ENCODE measurements around the gene TAF6. TPM values are rescaled to one million over a fixed set of nuclear protein-coding genes. Genes with fewer than 3 reads are reported as not detected.
A peak's percentile ranks its signal among the peaks of the same experiment; 100 is the strongest.
"Not testable (repeated sequence)": the region's sequence is repeated elsewhere in the genome, so short reads cannot be mapped to it uniquely, and the experiment has no call there.

TAF6 gene
- total RNA-seq, 1 donor from 2014 or later = 31.9 TPM

DNA sequence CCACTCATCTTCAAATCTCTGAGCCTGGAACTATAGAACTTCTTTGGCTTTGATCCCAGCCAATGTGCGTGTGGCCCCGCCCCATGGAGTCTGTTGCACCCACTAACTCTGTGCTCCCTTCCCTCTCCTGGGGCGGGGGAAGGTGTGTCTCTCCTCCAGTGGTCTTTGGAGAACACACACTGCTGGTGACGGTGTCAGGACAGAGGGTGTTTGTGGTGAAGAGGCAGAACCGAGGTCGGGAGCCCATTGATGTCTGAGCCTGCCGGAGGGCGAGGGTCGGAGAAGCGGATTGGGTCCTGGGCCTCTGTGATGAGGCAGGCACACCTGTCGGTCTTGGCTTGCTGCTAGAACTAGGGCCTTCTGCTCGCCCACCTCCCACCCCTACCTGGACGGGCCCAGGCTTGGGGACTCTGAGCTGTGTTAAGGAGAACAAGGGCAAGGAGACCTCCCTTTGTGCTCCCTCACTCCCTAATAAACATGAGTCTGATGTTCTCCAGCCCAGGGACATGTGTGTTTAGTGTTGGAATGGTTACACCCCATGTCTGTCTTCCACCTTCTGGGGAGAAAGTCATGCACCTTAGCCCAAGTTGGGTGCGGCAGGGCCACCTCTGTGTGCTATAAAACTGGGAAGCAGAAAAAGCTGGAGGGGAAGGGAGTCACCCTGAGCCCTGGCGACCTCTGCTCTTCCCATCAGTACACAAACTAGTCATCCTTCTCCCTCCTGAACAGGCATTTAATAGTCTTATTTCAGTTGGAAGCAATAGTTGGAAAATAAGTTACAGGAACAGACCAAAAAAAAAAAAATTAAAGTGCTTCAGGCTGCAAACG, 34.8 kb upstream of the TAF6 start:
- intact Hi-C loops (cut with micrococcal nuclease) = no loop called here
- DNase-seq = peak; percentile 18
- no peak for ATAC-seq

DNA sequence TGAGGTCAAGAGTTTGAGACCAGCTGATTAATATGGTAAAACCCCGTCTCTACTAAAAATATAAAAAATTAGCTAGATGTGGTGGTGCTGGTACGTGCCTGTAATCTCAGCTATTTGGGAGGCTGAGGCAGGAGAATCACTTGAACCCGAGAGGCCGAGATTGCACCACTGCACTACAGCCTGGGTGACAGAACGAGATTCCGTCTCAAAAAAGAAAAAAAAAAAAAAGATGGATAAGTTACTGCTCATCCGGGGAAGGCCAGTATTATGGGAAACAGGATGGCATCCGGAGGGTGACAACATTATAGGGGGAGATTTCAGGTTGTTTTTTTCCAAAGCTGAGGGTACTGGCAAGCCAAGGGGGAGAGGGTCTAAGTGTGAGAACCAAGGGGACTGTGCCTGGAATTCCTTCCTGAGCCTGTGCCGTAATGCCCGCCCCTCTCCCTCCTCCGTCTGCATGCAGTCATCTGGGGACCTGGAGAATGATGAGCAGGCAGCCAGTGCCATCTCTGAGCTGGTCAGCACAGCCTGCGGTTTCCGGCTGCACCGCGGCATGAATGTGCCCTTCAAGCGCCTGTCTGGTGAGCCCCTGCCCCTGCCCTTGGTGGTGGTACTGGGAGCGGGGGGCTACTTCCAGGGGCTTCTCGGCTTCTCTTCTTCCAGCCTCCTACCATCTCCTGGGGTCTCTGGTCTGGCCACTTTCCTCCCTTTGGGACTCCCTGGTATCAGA, 33.9 kb upstream of the TAF6 start:
- ATAC-seq (no peak), DNase-seq (peak; percentile 14)
- intact Hi-C loops (cut with micrococcal nuclease) = no loop called here

DNA sequence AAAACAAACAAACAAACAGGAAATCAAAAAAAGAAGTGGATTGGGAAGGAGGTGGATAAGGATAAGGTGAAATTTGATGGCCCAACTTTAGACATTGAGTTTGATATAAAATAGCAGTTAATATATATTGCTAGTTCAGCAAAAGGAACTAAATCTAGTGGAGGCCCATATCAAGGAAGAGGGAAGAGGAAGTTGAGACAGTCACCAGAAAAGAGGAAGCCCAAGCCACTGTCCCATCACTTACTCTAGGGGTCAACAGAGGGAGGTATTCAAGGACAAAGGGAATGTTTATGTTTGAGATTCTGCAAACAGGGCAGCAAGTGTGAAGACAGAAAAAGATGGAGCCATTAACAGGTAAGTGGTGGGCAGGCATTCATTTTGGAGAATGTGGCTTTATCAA, 33.2 kb upstream of the TAF6 start:
- DNase-seq (peak; percentile 2), ATAC-seq (no peak)
- intact Hi-C loops (cut with micrococcal nuclease) = no loop called here

DNA sequence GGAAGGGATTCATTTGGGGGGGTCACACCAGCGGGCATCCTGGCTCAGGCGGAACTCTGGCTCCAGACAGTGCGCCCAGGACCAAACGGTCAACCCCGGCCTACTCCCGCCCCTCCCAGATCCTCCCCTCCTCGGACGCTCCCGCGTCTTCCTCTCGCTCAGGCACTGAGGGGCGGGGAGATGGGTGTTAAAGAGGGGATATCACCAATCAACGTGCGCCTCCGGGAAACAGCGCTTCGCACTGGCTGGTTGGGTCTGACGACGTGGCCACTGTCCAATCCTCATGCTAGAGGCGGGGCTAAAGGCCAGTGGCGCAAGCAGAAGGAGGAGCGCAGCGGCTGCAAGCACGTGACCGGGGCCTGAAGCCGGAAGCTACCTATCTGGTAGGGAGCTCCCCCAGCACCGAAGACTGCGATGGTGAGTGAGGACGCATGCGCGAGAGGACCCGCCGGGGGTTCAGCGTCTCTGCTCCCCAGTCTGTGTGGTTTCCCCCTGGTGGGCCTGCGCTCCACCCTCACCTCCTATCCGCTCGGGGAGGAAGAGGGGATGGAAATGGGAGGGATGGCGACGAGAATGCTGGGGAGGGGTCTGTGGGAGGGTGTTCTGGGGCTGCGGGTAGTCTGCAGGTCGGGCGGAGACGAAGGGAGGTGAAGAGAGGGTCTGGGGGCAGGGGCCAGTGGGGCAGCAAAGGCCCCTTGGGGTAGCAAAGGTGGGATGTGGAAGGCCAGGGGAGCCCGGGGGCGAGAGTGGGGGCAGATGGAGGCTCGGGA, 29.6 kb upstream of the TAF6 start, which contains the start of gene LAMTOR4:
TSS of gene LAMTOR4 (plus strand) at position 360 of the 770 bp plus-strand sequence. CDS start at position 415, 55 bp downstream.
- peak; percentile 98 for DNase-seq
- intact Hi-C loops (cut with micrococcal nuclease) = no loop called here
- peak; percentile 99 for ATAC-seq

DNA sequence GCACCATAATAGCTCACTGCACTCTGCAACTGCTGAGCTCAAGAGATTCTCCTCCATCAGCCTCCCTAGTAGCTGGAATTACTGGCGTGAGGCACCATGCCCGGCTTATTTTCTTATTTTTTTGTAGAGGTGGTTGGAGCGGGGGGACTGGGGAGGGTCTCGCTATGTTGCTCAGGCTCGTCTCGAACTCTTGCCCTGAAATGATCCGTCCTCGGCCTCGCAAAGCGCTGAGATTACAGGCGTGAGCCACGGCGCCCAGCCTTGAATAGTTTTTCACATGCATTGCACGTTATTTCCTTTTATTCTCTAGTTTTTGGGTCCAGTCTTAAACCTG, 29.0 kb upstream of the TAF6 start:
- no peak for DNase-seq
- intact Hi-C loops (cut with micrococcal nuclease) = no loop called here
- no peak for ATAC-seq

DNA sequence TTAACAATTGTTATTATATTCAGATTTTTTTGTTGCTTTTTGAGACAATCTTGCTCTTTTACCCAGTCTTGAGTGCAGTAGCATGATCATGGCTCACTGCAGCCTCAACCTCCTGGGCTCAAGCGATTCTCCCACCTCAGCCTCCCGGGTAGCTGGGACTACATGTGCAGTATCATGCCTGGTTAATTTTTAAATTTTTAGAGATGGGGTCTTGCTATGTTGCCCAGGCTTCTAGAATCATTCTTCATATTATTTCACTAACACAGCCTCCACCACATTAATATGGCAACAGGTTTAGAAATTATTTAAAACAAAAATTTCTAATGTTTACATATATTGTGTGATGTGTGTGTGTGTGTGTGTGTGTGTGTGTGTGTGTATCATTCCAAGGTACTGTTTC, 28.1 kb upstream of the TAF6 start:
- intact Hi-C loops (cut with micrococcal nuclease) = no loop called here
- DNase-seq (no peak), ATAC-seq (no peak)

DNA sequence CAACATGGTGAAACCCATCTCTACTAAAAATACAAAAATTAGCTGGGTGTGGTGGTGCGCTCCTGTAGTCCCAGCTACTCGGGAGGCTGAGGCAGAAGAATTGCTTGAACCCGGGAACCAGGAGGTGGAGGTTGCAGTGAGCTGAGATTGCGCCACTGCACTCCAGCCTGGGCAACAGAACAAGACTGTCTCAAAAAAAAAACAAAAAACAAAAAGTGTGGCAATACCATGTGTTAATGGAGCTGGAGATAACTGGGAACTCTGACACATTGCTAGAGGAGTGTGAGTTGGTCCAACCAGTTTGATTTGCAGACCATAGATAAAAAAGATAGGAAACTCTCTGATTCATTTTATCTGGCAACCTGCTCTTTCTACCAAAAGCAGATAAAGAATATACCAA, 27.2 kb upstream of the TAF6 start:
- ATAC-seq; intact Hi-C loops (cut with micrococcal nuclease): not testable (repeated sequence)
- DNase-seq = peak; percentile 3

DNA sequence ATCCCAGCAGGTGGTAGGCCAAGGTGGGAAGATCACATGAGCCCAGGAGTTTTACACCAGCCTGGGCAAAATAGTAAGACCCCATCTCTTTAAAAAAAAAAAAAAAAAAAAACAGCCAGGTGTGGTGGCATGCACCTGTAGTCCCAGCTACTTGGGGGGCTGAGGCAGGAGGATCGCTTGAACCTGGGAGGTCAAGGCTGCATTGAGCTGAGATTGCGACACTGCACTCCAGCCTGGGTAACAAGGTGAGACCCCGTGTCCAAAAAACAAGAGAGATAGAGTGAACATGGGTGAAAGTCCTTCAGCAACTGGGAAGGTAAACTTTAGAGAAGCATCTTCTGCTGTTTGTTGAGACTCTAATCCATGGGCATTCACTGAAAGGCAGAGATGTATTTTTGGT, 23.3 kb upstream of the TAF6 start:
- ATAC-seq = no peak
- no peak for DNase-seq
- intact Hi-C loops (cut with micrococcal nuclease) = no loop called here

DNA sequence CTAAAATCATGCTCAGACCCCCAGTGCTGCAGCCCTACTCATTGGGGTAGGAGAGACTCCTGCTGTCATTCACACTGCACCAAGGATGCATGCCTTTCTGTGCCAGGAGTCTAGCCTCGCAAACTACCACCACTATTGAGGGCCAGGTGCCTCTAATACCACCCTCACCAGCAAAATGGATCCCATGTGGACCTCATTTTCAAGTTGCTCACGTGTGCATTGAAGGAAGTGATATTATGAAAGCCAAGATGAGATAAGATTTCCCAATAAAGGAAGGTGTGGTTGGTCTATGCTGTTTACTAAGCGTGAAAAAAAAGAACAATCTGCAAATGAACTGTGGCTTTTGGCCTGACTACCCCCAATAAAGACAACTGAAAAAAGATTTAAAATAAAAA, 22.4 kb upstream of the TAF6 start:
- no peak for DNase-seq
- intact Hi-C loops (cut with micrococcal nuclease) = no loop called here

DNA sequence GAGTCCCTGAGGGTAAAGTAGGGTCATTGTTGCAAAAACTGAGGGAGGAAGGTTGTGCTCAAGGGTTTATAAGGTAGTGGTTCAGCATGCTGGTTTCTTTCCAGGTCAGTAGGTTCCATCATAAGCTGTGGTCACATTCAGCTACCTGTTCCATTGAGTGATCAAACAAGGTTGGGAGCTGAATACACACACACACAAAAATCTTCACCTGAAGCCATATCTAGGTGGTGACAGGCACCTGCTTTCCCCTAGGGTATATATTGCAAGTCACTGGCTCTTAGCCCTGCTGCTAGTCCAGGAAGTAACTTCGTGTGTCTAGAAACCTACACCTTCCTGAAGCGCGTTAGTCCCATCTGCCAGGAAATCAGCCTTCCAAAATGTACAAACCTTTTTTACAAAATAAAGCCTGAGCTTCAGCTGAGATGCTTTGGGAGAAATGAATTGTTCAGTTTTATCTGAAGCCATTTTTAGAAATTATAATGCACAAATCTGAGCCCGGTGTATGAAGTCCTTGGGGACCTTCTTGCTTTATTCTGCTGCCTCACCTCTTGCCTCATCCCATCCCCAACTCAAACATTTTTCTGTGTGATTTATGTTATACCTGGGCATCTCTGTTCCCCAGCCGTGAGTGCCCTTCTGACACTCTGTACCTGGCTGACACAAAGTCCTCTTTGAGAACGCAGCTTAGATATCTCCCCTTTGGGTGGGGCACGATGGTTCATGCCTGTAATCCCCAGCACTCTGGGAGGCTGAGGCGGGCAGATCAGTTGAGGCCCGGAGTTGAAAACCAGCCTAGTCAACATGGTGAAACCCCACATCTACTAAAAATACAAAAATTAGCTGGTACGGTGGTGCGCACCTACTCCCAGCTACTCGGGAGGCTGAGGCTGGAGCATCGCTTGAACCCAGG, 18.9 kb upstream of the TAF6 start:
- intact Hi-C loops (cut with micrococcal nuclease) = no loop called here
- no peak for ATAC-seq
- peak; percentile 2 for DNase-seq

More for the DNA sequence above, 22.4 kb upstream of the TAF6 start:
- ATAC-seq = no peak

DNA sequence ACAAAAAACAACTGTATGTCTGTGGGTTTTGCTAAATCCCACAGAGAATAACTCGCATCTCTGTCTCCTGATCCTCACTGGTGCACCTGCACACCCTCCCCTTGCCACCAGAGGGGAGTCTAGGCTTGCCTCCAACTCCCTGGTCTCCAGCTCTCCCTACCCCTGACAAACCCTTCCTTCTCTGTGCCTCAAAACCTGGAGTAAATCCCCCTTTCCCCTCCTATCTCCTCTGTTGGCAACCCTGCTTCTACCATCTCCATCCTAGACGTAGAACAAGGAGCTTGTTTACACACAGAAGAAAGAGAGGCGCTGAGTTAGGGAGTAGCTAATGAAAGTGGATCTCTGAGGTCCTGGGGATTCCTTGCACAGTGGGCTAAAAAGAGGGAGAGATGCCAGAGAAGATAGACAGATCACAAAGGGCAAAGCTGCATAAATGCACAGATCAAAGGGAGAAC, 13.6 kb upstream of the TAF6 start:
- intact Hi-C loops (cut with micrococcal nuclease) = no loop called here
- peak; percentile 55 for DNase-seq

DNA sequence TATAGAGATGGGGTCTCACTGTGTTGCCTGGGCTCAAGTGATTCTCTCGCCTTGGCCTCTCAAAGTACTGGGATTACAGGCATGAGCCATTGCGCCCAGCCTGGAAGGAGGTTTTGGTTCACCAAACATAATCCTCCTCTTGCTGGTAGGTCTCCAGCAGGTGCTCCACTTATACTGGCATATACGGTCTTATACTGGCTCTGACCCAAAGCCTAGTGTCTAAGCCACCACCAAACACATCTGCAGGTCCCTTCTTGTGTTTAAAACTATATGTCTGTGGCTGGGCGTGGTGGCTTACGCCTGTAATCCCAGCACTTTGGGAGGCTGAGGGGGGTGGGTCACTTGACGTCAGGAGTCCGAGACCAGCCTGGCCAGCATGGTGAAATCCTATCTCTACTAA, 13.0 kb upstream of the TAF6 start:
- no peak for ATAC-seq
- peak; percentile 12 for DNase-seq
- intact Hi-C loops (cut with micrococcal nuclease) = no loop called here

More for the DNA sequence above, 13.6 kb upstream of the TAF6 start:
- peak; percentile 62 for ATAC-seq

DNA sequence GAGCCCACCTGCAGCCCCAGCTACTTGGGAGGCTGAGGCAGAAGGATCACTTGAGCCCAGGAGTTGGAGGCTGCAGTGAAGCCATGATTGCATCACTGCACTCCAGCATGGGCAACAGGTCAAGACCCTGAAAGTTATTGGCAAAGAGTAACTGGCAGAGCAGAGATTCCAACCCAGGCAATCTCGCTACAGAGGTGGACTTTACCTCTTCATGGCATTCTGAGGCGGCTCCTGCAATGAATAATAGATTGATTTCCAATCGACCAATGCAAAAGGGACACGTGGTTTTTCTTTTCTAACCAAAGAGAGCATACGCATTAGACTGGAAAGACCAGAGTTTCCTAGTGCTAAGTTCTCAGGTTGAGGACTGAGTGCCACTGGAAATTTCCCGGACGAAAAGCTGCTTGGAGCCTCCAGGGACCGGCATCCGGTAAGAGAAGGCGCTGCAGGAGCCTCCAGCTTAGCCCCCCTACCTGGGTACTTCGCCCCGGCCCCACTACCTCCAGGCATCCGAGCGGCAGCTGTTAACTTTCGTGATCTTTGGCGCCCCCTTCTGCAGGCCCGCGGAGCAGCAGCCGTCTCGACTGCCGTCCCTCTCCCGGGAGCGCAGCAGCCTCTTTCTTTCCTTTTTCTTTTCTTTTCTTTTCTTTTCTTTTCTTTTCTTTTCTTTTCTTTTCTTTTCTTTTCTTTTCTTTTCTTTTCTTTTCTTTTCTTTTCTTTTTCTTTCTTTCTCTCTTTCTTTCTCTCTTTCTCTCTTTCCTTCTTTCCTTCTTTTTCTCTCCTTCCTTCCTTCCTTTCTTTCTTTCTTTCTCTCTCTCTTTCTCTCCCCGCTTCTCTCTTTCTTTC, 11.7 kb upstream of the TAF6 start:
- intact Hi-C loops (cut with micrococcal nuclease) = no loop called here
- no peak for ATAC-seq

DNA sequence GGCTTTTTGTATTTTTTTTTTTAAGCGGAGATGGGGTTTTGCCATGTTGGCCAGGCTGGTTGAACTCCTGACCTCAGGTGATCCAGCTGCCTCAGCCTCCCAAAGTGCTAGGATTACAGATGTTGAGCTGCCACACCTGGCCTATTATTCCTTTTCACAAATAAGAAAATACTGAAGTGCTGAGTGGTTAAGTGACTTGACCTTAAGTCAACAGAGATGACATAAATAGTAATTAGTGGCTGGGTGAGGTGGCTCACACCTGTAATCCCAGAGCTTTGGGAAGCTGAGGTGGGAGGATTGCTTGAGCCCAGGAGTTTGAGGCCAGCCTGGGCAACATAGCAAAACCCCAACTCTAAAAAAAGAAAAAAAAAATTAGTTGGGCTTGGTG, 11.1 kb upstream of the TAF6 start:
- not testable (repeated sequence) for ATAC-seq

More for the DNA sequence above, 11.7 kb upstream of the TAF6 start:
- peak; percentile 86 for DNase-seq

DNA sequence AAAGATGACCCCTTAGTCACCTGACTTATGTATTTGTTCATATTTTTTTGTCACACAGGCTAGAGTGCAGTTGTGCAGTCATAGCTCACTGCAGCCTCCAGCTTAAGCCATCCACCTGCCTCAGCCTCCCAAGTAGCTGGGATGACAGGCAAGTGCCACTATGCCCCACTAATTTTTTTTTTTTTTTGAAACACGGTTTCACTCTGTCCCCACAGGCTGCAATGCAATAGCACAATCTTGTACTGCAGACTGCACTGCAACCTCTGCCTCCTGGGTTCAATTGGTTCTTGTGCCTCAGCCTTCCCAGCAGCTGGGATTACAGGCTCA, 9.4 kb upstream of the TAF6 start:
- DNase-seq = no peak
- ATAC-seq = no peak
- intact Hi-C loops (cut with micrococcal nuclease) = no loop called here

More for the DNA sequence above, 11.1 kb upstream of the TAF6 start:
- DNase-seq; intact Hi-C loops (cut with micrococcal nuclease): not testable (repeated sequence)

DNA sequence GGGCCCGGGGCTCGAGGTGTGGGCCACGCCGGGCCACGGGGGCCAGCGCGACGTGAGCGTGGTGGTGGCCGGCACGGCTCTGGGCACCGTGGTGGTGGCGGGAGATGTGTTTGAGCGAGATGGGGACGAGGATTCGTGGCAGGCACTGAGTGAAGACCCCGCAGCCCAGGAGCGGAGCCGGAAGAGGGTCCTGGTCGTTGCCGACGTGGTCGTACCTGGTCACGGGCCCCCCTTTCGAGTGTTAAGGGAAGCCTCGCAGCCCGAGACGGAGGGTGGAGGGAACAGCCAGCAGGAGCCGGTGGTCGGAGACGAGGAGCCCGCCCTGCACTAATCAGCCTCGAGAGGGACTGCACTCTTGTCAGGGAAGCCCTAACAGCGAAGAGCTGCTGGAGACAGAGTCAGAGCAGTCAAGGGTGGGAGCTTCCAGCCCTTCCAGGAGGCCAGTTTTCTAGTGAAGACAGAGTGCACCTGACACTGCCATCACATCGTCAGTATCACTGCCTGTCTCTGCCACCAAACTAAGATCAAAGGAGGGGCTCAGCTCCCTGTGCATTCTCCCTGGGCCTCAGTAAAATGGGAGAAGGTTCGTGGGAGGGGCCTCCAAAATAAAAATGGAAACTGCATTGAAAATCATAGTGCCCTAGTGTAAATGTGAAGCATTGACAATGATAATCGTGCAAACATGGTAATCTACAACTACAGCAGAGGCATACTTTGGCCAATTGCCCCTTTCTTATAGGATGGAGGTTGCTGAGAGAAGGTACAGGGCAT, 8.9 kb upstream of the TAF6 start:
- ATAC-seq (peak; percentile 2), DNase-seq (no peak)
- intact Hi-C loops (cut with micrococcal nuclease) = no loop called here
